ENCODE measurements around the gene CANT1. TPM values are rescaled to one million over a fixed set of nuclear protein-coding genes. Genes with fewer than 3 reads are reported as not detected.

The CANT1 gene
- total and polyA plus RNA-seq, 2 donors (not counting 1 experiment from before 2014, with no cell fraction given) = 39.9 to 46.6 TPM

- Histone ChIP-seq H4K20me1 (ENCODE audit: control insufficient read depth, extremely low read depth, insufficient read depth, low read length) (no peaks in the 10 kb centered on the region), H3K9me3 (ENCODE audit: control insufficient read depth, insufficient read depth, low read depth, low read length) (no peaks in the 10 kb centered on the region), H3K9ac (ENCODE audit: insufficient read depth, low read length) (no peak overlapping the region), H3K4me3 (replicated peaks in 1 of 4; ENCODE audit: control extremely low read depth in 1 of 4, insufficient read depth in 1 of 4, low read depth in 3 of 4, low read length in 4 of 4) (no peak overlapping the region), H3K4me2 (ENCODE audit: extremely low read depth, insufficient read depth, low read length) (no peak overlapping the region), H3K36me3 (ENCODE audit: control insufficient read depth, insufficient read depth, low read length) (no peaks in the 10 kb centered on the region), H2AFZ (ENCODE audit: low read length) (no peak overlapping the region), H3K4me1 (ENCODE audit: control insufficient read depth, extremely low read depth, insufficient read depth, low read length) (no peaks in the 10 kb centered on the region), H3K27me3 (ENCODE audit: control insufficient read depth, insufficient read depth, low read length) (no peaks in the 10 kb centered on the region), H3K27ac (ENCODE audit: insufficient read depth, low read length) (no peak overlapping the region), H3K79me2 (ENCODE audit: control insufficient read depth, insufficient read depth, low read length) (no peaks in the 10 kb centered on the region)
- peak; percentile 51 to 65 for DNase-seq (ENCODE audit: low read depth in 2 of 2)
- no peak for TF ChIP-seq EZH2 (IDR thresholded peaks at IDR 0.05; ENCODE audit: low read length, missing control alignments)
- TF ChIP-seq CTCF (conservative IDR thresholded peaks at IDR 0.05 in 1 of 2, IDR thresholded peaks at IDR 0.05 in 1 of 2; ENCODE audit: low read depth in 1 of 2, low read length in 2 of 2) = peak; percentile 90 to 94
These were observed 36.3 kb upstream of the CANT1 start for GRCh38 chr17:79045842-79046196.

GRCh38 chr17:79045001-79045729 lies 35.6 kb upstream of the CANT1 start:
- H3K79me2 ChIP-seq (ENCODE audit: control insufficient read depth, insufficient read depth, low read length) = no peaks in the 10 kb centered on the region
- no peaks in the 10 kb centered on the region for H3K9me3 ChIP-seq (ENCODE audit: control insufficient read depth, insufficient read depth, low read depth, low read length)
- no peak overlapping the region for H3K27ac ChIP-seq (ENCODE audit: insufficient read depth, low read length)
- no peaks in the 10 kb centered on the region for H3K27me3 ChIP-seq (ENCODE audit: control insufficient read depth, insufficient read depth, low read length)
- H3K36me3 ChIP-seq (ENCODE audit: control insufficient read depth, insufficient read depth, low read length) = no peaks in the 10 kb centered on the region
- no peak for DNase-seq (ENCODE audit: low read depth in 2 of 2)
- no peak overlapping the region for H2AFZ ChIP-seq (ENCODE audit: low read length)
- H4K20me1 ChIP-seq (ENCODE audit: control insufficient read depth, extremely low read depth, insufficient read depth, low read length) = no peaks in the 10 kb centered on the region
- H3K4me3 ChIP-seq (replicated peaks in 1 of 4; ENCODE audit: control extremely low read depth in 1 of 4, insufficient read depth in 1 of 4, low read depth in 3 of 4, low read length in 4 of 4) = no peak overlapping the region
- no peak overlapping the region for H3K9ac ChIP-seq (ENCODE audit: insufficient read depth, low read length)
- H3K4me2 ChIP-seq (ENCODE audit: extremely low read depth, insufficient read depth, low read length) = no peak overlapping the region
- H3K4me1 ChIP-seq (ENCODE audit: control insufficient read depth, extremely low read depth, insufficient read depth, low read length) = no peaks in the 10 kb centered on the region
- TF ChIP-seq CTCF (conservative IDR thresholded peaks at IDR 0.05 in 1 of 2, IDR thresholded peaks at IDR 0.05 in 1 of 2; ENCODE audit: low read depth in 1 of 2, low read length in 2 of 2) = no peak
- no peak for TF ChIP-seq EZH2 (IDR thresholded peaks at IDR 0.05; ENCODE audit: low read length, missing control alignments)

GRCh38 chr17:79044462-79044861 lies 34.9 kb upstream of the CANT1 start:
- Histone ChIP-seq H3K27ac (ENCODE audit: insufficient read depth, low read length) (no peak overlapping the region), H3K4me3 (replicated peaks in 1 of 4; ENCODE audit: control extremely low read depth in 1 of 4, insufficient read depth in 1 of 4, low read depth in 3 of 4, low read length in 4 of 4) (no peak overlapping the region), H3K4me1 (ENCODE audit: control insufficient read depth, extremely low read depth, insufficient read depth, low read length) (no peaks in the 10 kb centered on the region), H4K20me1 (ENCODE audit: control insufficient read depth, extremely low read depth, insufficient read depth, low read length) (no peaks in the 10 kb centered on the region), H3K9ac (ENCODE audit: insufficient read depth, low read length) (no peak overlapping the region), H3K36me3 (ENCODE audit: control insufficient read depth, insufficient read depth, low read length) (no peaks in the 10 kb centered on the region), H3K79me2 (ENCODE audit: control insufficient read depth, insufficient read depth, low read length) (no peaks in the 10 kb centered on the region), H3K27me3 (ENCODE audit: control insufficient read depth, insufficient read depth, low read length) (no peaks in the 10 kb centered on the region), H3K4me2 (ENCODE audit: extremely low read depth, insufficient read depth, low read length) (no peak overlapping the region), H3K9me3 (ENCODE audit: control insufficient read depth, insufficient read depth, low read depth, low read length) (no peaks in the 10 kb centered on the region), H2AFZ (ENCODE audit: low read length) (no peak overlapping the region)
- TF ChIP-seq CTCF (conservative IDR thresholded peaks at IDR 0.05 in 1 of 2, IDR thresholded peaks at IDR 0.05 in 1 of 2; ENCODE audit: low read depth in 1 of 2, low read length in 2 of 2) (no peak), EZH2 (IDR thresholded peaks at IDR 0.05; ENCODE audit: low read length, missing control alignments) (no peak)
- DNase-seq (ENCODE audit: low read depth in 2 of 2) = no peak
